ENCODE measurements around the gene EIF4EBP2.

The EIF4EBP2 gene

DNA sequence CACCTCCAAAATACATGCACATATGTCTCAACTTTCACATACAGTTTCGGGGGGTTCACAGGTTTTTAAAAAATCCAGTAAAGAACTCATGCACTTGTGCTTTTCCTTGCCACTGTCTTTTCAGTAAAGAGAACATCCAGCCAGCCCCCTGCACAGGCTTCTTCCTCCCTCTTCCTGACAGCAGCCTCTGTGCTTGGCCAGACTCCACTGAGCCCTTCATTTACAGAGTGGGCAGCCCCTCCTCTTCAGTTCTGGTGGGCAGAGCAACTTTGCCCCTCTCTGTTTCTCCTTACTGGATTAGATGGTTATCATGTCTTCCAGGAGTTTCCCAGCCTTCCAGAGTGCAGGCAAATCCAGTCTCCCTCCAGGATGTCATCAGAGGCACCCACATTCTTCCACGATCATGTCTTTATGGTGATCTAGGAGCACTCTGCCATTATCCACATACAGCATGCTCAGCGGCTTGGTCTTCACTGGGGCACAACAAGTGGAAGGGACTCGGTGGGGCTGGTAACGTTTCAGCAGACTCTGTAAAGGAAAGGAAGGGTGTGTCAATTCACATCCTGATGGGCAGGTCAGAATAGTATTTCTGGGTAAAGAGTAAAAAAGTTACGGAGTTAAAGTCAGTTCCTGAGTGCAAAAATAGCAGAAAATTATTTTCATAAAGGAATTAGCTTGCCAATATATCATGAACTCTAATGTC is 28.8 kb downstream of the EIF4EBP2 start:
- no peak for TF ChIP-seq ZFX (IDR thresholded peaks at IDR 0.05)
- TF ChIP-seq, protein P1, sequence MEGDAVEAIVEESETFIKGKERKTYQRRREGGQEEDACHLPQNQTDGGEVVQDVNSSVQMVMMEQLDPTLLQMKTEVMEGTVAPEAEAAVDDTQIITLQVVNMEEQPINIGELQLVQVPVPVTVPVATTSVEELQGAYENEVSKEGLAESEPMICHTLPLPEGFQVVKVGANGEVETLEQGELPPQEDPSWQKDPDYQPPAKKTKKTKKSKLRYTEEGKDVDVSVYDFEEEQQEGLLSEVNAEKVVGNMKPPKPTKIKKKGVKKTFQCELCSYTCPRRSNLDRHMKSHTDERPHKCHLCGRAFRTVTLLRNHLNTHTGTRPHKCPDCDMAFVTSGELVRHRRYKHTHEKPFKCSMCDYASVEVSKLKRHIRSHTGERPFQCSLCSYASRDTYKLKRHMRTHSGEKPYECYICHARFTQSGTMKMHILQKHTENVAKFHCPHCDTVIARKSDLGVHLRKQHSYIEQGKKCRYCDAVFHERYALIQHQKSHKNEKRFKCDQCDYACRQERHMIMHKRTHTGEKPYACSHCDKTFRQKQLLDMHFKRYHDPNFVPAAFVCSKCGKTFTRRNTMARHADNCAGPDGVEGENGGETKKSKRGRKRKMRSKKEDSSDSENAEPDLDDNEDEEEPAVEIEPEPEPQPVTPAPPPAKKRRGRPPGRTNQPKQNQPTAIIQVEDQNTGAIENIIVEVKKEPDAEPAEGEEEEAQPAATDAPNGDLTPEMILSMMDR (conservative IDR thresholded peaks at IDR 0.05) = no peak
- H3K27ac ChIP-seq = no peak overlapping the region

DNA sequence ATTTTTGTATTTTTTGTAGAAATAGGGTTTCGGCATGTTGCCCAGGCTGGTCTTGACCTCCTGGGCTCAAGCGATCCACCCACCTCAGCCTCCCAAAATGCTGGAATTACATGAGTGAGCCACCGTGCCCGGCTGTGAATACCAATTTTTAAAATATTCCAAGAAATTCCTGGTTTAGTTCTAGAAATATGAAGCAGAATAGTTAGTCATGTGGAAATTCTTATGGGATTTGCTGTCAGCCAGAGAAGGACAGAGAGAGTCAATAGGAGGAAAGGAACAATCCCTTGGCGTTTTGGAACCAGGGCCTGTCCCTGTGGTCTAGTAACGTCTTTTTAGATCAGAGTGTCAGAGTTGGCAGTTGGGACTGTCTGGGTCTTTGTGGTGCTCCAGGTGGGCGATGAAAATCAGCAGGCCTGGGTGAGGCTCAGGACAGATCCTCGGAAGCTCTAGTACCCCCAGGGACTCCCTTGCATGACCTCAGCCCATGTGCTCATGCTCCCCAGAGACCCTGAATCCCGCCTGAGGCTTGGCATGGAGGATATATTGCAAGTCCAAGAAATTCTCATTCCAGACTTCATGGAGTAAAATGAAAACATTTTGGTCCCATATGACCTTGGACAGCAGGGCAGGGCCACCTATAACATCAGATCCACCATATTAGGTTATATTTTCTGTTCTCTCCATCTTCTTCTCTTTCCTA is 29.8 kb downstream of the EIF4EBP2 start:
- no peak overlapping the region for H3K27ac ChIP-seq
- TF ChIP-seq, protein P1 (conservative IDR thresholded peaks at IDR 0.05) = no peak
- TF ChIP-seq ZFX (IDR thresholded peaks at IDR 0.05) = no peak

DNA sequence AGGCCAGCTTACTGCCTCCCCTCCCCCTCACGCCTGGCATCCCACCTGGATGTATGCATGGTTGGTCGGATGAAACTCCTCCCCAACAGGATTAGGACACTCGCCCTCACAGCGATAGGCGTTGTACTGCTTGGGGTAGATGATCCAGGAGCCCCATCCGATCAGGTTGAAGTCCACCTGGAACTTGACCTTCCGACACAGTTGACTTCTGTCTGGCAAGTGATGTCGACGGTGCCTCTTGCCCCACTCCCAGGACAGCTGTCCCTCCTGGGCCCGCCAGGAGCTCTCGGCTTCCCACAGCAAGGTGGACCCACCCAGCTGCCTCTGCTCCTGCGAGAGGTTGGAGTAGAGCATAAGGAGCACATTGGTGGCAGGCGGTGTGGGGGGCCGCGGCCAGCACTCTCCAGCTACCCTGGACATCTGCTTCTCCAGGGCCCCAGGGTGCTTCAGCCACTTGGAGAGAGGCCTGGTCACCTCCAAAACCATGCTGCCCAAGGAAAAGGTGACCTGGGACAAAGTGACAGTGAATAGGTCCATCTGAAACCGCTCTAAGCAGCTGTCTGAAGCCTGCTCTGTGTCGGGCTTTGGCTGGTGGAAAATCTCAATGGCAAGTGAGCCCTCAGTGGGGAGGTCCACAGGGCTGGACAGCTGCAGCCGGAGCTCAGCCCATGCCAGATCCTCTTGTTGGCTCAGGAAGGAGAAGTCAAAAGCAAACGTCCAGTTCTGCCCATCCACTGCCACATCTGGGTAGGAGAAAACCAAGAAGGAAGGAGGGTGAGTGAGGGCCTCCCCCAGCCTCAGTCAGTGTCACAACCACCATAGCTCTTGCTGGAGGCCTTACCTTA is 31.5 kb downstream of the EIF4EBP2 start:
- H3K27ac ChIP-seq = no peak overlapping the region
- TF ChIP-seq ZFX (IDR thresholded peaks at IDR 0.05) = no peak
- TF ChIP-seq, protein P1 (conservative IDR thresholded peaks at IDR 0.05) = no peak

DNA sequence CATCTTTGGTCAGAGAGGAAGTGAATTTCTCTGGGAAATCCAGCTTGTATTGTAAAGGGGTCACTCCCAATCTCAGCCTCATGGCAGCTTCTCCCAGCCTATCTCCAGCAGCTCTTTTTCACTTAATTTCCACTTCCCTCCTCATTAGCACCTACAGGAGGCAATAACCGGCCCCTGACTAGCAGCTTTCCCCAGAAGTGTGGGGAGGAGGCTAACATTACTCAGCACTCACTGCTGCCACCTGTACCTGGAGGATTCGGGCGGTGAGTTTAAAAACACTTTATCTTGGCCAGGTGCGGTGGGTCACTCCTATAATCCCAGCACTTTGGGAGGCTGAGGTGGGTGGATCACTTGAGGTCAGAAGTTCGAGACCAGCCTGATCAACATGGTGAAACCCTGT is 33.8 kb downstream of the EIF4EBP2 start:
- TF ChIP-seq, protein P1 (conservative IDR thresholded peaks at IDR 0.05) = no peak
- TF ChIP-seq ZFX (IDR thresholded peaks at IDR 0.05) = no peak

DNA sequence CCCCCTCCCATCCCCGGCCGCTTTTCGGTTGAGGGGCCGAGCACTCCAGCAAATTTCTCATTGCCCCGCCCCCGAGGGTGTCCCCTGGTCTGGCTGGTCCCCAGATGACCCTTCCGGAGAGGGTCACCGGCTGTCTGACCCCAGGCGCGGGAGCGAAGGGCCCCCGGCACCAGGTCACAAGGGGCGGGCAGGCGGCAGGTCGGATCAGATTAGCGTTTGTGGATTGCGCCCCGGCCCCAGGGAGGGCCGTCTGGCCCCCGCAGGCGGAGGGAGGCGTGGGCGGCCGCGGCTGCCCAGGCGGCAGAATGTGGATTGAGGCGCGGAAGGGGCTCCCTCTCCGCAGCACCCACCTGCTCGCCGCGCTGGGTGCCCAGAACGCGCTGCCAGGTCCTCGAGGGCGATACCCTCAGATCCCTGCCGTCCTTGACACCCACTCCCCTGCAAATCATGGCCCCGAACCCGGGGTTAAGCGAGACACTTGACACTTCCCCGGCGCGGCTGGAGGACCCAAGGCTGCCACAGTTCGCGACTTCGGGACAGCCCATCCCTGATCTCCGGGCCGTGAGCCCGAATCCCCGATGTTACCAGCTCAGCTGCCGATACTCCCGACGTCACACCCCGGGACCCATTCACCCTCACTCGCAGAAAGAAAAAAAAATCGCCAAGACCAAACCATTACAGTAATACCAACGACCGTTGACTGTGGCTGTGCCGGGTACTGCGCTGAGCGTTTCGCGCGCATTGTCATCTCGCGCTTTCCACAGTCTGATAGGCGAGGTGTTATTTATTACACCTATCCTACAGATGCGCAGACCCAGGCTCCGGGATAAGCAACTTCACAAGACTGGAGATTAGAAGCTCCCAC is 36.6 kb downstream of the EIF4EBP2 start:
- TF ChIP-seq ZFX (IDR thresholded peaks at IDR 0.05) = no peak
- TF ChIP-seq, protein P1 (conservative IDR thresholded peaks at IDR 0.05) = no peak
- H3K27ac ChIP-seq = no peak overlapping the region

More for the DNA sequence above, 33.8 kb downstream of the EIF4EBP2 start:
- no peak overlapping the region for H3K27ac ChIP-seq

DNA sequence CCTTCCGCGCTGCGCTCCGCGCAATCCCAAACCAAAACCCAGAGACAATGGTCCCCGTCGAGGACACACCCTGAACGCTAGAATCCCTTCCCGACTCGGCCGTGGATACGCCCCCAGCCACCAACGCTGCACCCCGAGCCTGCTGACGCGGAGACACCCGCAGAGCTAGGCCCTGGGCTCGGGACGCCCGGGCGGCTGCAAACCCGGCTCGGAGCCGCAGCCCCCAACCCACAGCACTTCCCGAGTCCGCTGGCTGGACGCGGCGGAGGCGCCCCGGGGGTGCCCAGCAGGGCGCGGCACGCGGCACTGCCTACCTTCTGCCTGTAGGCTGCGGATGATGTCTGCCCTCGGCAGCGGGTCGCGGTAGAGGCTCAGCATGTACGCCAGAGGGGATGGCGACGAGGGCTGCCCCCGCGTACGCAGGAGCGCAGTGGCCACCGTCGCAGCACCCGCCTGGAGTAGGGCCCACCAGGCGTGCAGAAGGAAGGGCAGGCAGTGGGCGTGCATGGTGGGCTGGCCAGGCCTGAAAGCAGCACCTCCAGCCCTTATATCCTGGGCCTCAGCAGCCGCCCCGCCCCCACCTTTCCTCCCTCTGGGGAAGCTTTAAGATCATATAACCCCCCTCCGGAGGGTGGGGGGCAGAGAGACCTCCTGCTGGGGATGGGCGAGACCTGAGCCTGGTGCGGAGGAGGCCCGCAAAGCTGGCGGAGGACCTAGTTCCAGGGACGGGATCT is 37.4 kb downstream of the EIF4EBP2 start, which contains the start of gene NODAL:
Gene NODAL (minus strand): TSS at position 521 of the 734 bp plus-strand sequence. CDS start 14 bp downstream, at position 507.
- no peak within 1 kb of the TSS for H3K27ac ChIP-seq
- TF ChIP-seq, protein P1 (conservative IDR thresholded peaks at IDR 0.05) = no peak
- no peak for TF ChIP-seq ZFX (IDR thresholded peaks at IDR 0.05)
